Right renal cortex interstitium (tissue), 3 donors: ENCODE measurements around the gene BEGAIN. TPM values are rescaled to one million over a fixed set of nuclear protein-coding genes. Genes with fewer than 3 reads are reported as not detected.

Source experiments
- polyA plus RNA-seq, 3 donors: library from polyadenylated mRNA; unstranded; fragments of 120-200 nt; gene quantifications; one replicate each; pipeline ENCODE4 v1.2.1, GENCODE V29; 2013; ENCODE audit not compliant: insufficient read length in 3 of 3

Gene BEGAIN
- polyA plus RNA-seq, 3 donors, result 1.2 to 2.3 (median 1.8) TPM

Other genes starting within 250 kb of the BEGAIN start
- gene WDR25, start 210.9 kb downstream of the BEGAIN start, polyA plus RNA-seq, result 1 to 10 TPM; 8.2 to 9.6 (median 8.4) TPM
- 1 to 10 TPM; 2.7 to 6.1 (median 4.4) TPM for gene DLK1, start 139.5 kb upstream of the BEGAIN start, polyA plus RNA-seq
- 10 to 100 TPM; 44.0 to 64.3 (median 62.0) TPM for gene MEG3, start 238.7 kb upstream of the BEGAIN start, polyA plus RNA-seq